Panc1 (cell line): ENCODE measurements around the gene ADARB2.
"Not testable (repeated sequence)": the region's sequence is repeated elsewhere in the genome, so short reads cannot be mapped to it uniquely, and the experiment has no call there.

Experiments
- CTCF ChIP-seq: fragments of 450-650 bp; IDR thresholded peaks from 2 replicates; pipeline ENCODE4 v1.5.1; 2017; ENCODE audit warnings: mild to moderate bottlenecking
- POLR2AphosphoS5 ChIP-seq: IDR thresholded peaks from 2 replicates; pipeline ENCODE4 v1.6.1; 2012; ENCODE audit warnings: mild to moderate bottlenecking, low read depth, low read length, moderate library complexity
- REST ChIP-seq, 2 experiments: IDR thresholded peaks; 2 replicates each; pipeline ENCODE4 v1.6.1; 2011 to 2012; ENCODE audit warnings: low read depth in 2 of 2, control low read depth in 1 of 2, low read length in 1 of 2, mild to moderate bottlenecking in 1 of 2, moderate library complexity in 1 of 2; ENCODE audit not compliant: insufficient read depth in 1 of 2
- SIN3A ChIP-seq: IDR thresholded peaks from 2 replicates; pipeline ENCODE4 v1.6.1; 2012; ENCODE audit warnings: low read depth, mild to moderate bottlenecking, low read length, moderate library complexity, borderline replicate concordance; ENCODE audit not compliant: insufficient read depth
- TCF7L2 ChIP-seq: IDR thresholded peaks from 2 replicates; pipeline ENCODE4 v1.6.1; 2011; ENCODE audit warnings: mild to moderate bottlenecking, low read depth, low read length, inconsistent platforms

- TF ChIP-seq CTCF; POLR2AphosphoS5; REST (IDR thresholded peaks at IDR 0.05; ENCODE audit: insufficient read depth in 1 of 2, low read depth in 2 of 2, low read length in 1 of 2); TCF7L2; SIN3A: not testable (repeated sequence)
These were observed 35.9 kb upstream of the ADARB2 start for GRCh38 chr10:1773204-1773603.
